Esophagus squamous epithelium (tissue), 4 donors: ENCODE results near the gene ZSCAN5A.

Experiments
- CTCF ChIP-seq, 6 experiments: fragments of 450-650 bp in 4 of 6; fragments of 200-600 bp in 2 of 6; sonication (generic) in 2 of 6; IDR thresholded peaks; one replicate each; pipeline ENCODE4 v1.5.1; 2016 to 2019; ENCODE audit warnings: antibody characterized with exemption in 6 of 6, mild to moderate bottlenecking in 4 of 6, moderate library complexity in 4 of 6
- POLR2A ChIP-seq, 4 donors: fragments of 450-650 bp; IDR thresholded peaks; one replicate each; pipeline ENCODE4 v1.6.1; 2017; ENCODE audit warnings: antibody characterized with exemption in 4 of 4, mild to moderate bottlenecking in 4 of 4, moderate library complexity in 3 of 4

- no peak for TF ChIP-seq CTCF (IDR thresholded peaks at IDR 0.05)
- no peak for TF ChIP-seq POLR2A (IDR thresholded peaks at IDR 0.05)
These were observed 6.8 kb upstream of the ZSCAN5A start for GRCh38 chr19:56321254-56321988.
